ENCODE results near the gene PADI4. TPM values are rescaled to one million over a fixed set of nuclear protein-coding genes. Genes with fewer than 3 reads are reported as not detected.

PADI4 gene
- total RNA-seq, 3 donors from 2014 or later (not counting 1 experiment from before 2014, with no cell fraction given): 1.4 to 11.6 (median 1.7) TPM

DNA sequence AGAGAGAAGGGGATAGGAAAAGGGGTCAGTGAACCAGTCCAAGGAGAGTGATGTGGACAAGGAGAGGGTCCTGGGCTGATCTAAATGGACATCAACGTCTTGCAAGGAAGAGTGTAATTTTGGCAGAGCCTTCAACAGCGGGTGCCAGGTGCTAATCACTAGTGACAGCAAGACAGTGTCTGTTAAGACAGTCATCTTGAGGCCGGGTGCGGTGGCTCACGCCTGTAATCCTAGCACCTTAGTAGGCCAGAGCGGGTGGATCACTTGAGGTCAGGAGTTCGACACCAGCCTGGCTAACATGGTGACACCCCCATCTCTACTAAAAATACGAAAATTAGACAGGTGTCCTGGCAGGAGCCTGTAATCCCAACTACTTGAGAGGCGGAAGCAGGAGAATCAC, 51.8 kb downstream of the PADI4 start:
- H3K27ac ChIP-seq (ENCODE audit: low read length): no peak overlapping the region
- Mint-ChIP-seq H3K27me3 (ENCODE audit: low read depth in 2 of 2) (no peaks in the 10 kb centered on the region), H3K9me3 (no peaks in the 10 kb centered on the region), H3K4me1 (peaks cover 0 to 6% of the 10 kb centered on the region in 2 donors), H3K36me3 (no peaks in the 10 kb centered on the region), H3K4me3 (no peak overlapping the region), H3K27ac (no peak overlapping the region)
- H3K4me1 ChIP-seq (ENCODE audit: control insufficient read depth, insufficient read depth, low read length): peaks cover 8% of the 10 kb centered on the region
- no peak for TF ChIP-seq CTCF (IDR thresholded peaks at IDR 0.05)
- DNase-seq (no peak), ATAC-seq (no peak)
- no peaks in the 10 kb centered on the region for H3K27me3 ChIP-seq (ENCODE audit: control insufficient read depth, insufficient read depth, low read length)
- no peak overlapping the region for H3K4me3 ChIP-seq (ENCODE audit: low read length)
- WGBS (ENCODE audit: insufficient coverage): 89% methylated on average over 9 of the region's 9 CpGs
- H3K36me3 ChIP-seq (ENCODE audit: control insufficient read depth, insufficient read depth, low read length): no peaks in the 10 kb centered on the region
- no peaks in the 10 kb centered on the region for H3K9me3 ChIP-seq (ENCODE audit: control insufficient read depth, insufficient read depth, low read length)
- intact Hi-C loops (cut with micrococcal nuclease): no loop called here

GRCh38 chr1:17360272-17360956, 52.4 kb downstream of the PADI4 start:
- Histone ChIP-seq H3K27ac (ENCODE audit: low read length) (no peak overlapping the region), H3K9me3 (ENCODE audit: control insufficient read depth, insufficient read depth, low read length) (no peaks in the 10 kb centered on the region), H3K27me3 (ENCODE audit: control insufficient read depth, insufficient read depth, low read length) (no peaks in the 10 kb centered on the region), H3K36me3 (ENCODE audit: control insufficient read depth, insufficient read depth, low read length) (no peaks in the 10 kb centered on the region), H3K4me1 (ENCODE audit: control insufficient read depth, insufficient read depth, low read length) (peaks cover 8% of the 10 kb centered on the region), H3K4me3 (ENCODE audit: low read length) (no peak overlapping the region)
- DNase-seq (no peak), ATAC-seq (no peak)
- peaks cover 0 to 2% of the 10 kb centered on the region in 2 donors for H3K27me3 Mint-ChIP-seq (ENCODE audit: low read depth in 2 of 2)
- no peaks in the 10 kb centered on the region for H3K9me3 Mint-ChIP-seq
- no peak overlapping the region for H3K4me3 Mint-ChIP-seq
- TF ChIP-seq CTCF (IDR thresholded peaks at IDR 0.05): no peak
- intact Hi-C loops (cut with micrococcal nuclease): no loop called here
- peaks cover 0 to 6% of the 10 kb centered on the region in 2 donors for H3K4me1 Mint-ChIP-seq
- H3K27ac Mint-ChIP-seq: no peak overlapping the region
- no peaks in the 10 kb centered on the region for H3K36me3 Mint-ChIP-seq
- 90% methylated on average over 9 of the region's 11 CpGs for WGBS (ENCODE audit: insufficient coverage)

GRCh38 chr1:17361687-17362086, 53.7 kb downstream of the PADI4 start:
- Mint-ChIP-seq H3K4me1 (peaks cover 0 to under 1% of the 10 kb centered on the region in 2 donors), H3K27me3 (ENCODE audit: low read depth in 2 of 2) (peaks cover 0 to 5% of the 10 kb centered on the region in 2 donors), H3K27ac (no peak overlapping the region), H3K36me3 (no peaks in the 10 kb centered on the region), H3K4me3 (no peak overlapping the region), H3K9me3 (no peaks in the 10 kb centered on the region)
- H3K4me3 ChIP-seq (ENCODE audit: low read length): no peak overlapping the region
- H3K27me3 ChIP-seq (ENCODE audit: control insufficient read depth, insufficient read depth, low read length): no peaks in the 10 kb centered on the region
- H3K27ac ChIP-seq (ENCODE audit: low read length): no peak overlapping the region
- 87% methylated on average over 4 of the region's 4 CpGs for WGBS (ENCODE audit: insufficient coverage)
- ATAC-seq (no peak), DNase-seq (no peak)
- TF ChIP-seq CTCF (IDR thresholded peaks at IDR 0.05): no peak
- intact Hi-C loops (cut with micrococcal nuclease): no loop called here
- no peaks in the 10 kb centered on the region for H3K4me1 ChIP-seq (ENCODE audit: control insufficient read depth, insufficient read depth, low read length)
- no peaks in the 10 kb centered on the region for H3K36me3 ChIP-seq (ENCODE audit: control insufficient read depth, insufficient read depth, low read length)
- no peaks in the 10 kb centered on the region for H3K9me3 ChIP-seq (ENCODE audit: control insufficient read depth, insufficient read depth, low read length)

- Mint-ChIP-seq H3K36me3 (no peaks in the 10 kb centered on the region), H3K4me1 (no peaks in the 10 kb centered on the region), H3K4me3 (no peak overlapping the region), H3K27ac (no peak overlapping the region), H3K9me3 (no peaks in the 10 kb centered on the region), H3K27me3 (ENCODE audit: low read depth in 2 of 2) (peaks cover 0 to 5% of the 10 kb centered on the region in 2 donors)
- DNase-seq (no peak), ATAC-seq (no peak)
- Histone ChIP-seq H3K36me3 (ENCODE audit: control insufficient read depth, insufficient read depth, low read length) (no peaks in the 10 kb centered on the region), H3K27ac (ENCODE audit: low read length) (no peak overlapping the region), H3K4me1 (ENCODE audit: control insufficient read depth, insufficient read depth, low read length) (no peaks in the 10 kb centered on the region), H3K4me3 (ENCODE audit: low read length) (no peak overlapping the region), H3K27me3 (ENCODE audit: control insufficient read depth, insufficient read depth, low read length) (no peaks in the 10 kb centered on the region), H3K9me3 (ENCODE audit: control insufficient read depth, insufficient read depth, low read length) (no peaks in the 10 kb centered on the region)
- intact Hi-C loops (cut with micrococcal nuclease): no loop called here
- TF ChIP-seq CTCF (IDR thresholded peaks at IDR 0.05): no peak
- 87% methylated on average over 12 of the region's 12 CpGs for WGBS (ENCODE audit: insufficient coverage)
Measured at GRCh38 chr1:17363351-17363750, 55.4 kb downstream of the PADI4 start.
